Femur (tissue), 1 donor: Measurements from ENCODE around the gene AEBP1.

Source experiments
- DNase-seq: peaks from one replicate; pipeline ENCODE4 v3.0.0-alpha.2; 2017

The AEBP1 gene

DNA sequence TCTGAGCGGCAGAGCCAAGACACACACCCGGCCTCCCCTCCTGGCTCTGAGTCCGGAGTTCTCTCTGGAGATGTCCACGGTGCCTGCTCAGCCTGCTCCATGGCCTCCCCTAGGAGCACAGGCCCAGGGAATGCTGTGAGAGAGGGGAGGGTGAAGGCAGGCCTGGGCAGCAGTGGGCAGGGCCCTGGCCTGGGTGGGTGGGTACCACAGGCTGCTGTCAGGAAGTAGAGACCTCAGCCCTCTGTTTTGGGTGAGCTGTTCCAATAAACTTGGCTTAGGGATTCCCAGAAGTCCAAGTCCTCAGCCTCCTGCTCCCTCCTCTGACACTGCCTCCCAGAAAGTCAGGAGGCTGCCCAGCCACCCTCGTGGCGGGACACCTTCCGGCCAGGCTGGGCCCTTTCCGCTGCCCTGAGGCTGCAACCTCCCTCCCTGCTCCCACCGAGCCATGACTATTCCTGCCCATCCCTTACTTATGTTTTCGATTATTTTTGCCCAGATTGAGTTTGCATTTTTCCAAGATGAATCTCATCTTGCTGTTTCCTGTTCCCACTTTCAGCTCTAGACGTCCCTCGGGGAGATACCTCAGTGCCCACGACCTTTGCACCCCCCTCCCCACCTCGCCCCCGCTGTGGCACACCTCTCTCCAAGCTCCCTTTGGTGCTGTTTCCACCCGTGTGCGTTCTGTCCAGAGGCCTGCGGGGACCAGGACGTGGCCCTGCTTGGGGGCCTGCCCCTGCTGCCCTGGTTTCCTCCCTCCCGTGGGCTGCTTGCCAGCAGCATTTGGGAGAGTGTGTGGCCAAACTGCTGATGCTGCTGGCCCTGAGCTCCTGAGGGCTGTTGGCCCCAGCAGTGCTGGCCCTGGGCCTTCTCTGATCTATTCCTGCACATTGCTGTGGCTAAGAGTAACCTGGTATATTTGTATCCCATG is 16.0 kb upstream of the AEBP1 start:
- DNase-seq = peak; percentile 72

DNA sequence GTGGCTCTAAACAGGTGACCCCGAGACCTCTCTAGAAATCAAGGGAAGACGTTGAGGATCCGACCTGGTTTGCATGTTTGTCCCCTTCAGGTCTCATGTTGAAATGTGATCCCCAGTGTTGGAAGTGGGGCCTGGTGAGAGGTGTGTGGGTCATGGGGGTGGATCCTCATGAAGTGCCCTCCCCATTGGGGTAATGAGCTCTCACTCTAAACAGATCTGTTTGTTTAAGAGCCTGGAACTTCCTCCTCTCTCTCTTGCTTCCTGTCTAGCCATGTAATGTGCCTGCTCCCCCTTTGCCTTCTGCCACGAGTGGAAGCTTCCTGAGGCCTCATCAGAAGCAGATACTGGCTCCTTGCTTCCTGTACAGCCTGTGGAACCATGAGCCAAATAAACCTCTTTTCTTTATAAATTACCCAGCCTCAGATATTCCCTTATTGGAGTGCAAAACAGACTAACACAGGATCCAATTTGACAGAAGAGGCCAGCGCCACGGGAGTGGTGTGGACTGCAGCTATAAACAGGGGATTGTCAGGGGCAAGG is 11.0 kb upstream of the AEBP1 start:
- DNase-seq = no peak

DNA sequence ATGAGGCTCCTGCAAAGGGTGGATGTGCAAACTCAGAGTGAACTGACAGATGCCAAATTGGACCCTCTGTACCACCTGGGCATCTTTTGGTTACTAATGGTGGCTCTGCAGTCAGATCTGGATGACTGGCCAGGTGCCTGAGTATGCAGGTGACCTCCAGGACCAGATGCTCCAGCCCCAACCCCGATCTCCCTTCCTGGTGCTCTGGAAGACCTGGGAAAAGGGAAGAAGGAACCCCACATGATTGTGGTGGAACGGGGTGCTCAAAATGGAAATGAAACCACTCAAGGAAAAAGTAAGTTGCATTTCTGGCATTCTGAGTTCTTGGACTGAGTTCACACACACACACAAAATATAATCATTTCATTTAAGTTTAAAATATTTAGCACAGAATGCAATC is 9.8 kb upstream of the AEBP1 start:
- no peak for DNase-seq

DNA sequence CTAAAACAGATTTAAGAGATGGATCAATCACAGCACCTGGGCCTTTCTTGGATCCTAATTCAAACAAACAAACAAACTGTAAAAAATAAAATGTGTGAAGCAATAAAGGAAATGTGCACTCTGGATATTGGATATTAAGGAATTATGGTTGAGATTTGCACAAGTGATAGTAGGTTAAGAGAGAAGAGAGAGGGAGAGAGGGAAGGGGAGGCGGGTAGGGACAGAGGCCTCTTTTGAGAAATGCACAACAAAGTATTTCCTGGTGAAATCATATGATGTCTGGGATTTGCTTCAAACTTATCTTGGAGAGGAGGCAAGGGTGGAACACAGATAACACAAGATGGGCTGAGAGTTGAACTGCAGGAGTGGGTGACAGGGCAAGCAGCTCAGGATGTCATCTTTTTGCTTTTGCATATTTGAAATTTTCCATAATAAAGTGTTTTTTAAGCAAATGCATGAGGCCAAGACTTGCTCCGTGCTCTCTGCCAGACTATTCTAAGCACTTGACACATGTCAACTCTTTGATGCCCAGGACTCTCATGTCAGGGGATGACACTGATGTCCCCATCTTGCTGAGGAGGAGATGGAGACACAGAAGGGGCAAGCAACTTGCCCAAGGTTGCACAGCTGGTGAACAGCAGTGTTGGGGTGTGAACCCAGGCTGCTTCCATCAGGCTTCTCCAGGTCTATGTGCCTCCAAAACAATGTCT is 9.1 kb upstream of the AEBP1 start:
- DNase-seq = no peak

DNA sequence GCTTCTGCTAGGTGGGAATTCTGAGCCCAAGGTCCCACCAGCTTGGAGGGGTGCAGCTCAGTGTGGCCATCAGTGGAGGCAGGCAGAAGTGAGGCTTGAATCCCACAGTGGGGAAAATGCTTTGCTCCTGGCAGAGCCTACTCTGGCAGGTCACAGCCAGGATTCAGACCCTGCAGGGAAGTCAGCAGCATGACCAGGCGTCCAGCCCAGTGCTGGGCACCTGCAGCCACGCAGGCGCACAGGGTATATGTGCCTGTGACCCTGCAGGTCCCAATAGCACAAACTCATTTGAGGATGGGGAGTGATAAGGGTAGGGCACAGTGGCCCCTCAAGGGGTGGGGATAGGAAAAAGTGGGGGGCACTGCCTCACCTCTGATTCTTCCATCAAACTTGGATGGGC is 8.4 kb upstream of the AEBP1 start:
- no peak for DNase-seq

DNA sequence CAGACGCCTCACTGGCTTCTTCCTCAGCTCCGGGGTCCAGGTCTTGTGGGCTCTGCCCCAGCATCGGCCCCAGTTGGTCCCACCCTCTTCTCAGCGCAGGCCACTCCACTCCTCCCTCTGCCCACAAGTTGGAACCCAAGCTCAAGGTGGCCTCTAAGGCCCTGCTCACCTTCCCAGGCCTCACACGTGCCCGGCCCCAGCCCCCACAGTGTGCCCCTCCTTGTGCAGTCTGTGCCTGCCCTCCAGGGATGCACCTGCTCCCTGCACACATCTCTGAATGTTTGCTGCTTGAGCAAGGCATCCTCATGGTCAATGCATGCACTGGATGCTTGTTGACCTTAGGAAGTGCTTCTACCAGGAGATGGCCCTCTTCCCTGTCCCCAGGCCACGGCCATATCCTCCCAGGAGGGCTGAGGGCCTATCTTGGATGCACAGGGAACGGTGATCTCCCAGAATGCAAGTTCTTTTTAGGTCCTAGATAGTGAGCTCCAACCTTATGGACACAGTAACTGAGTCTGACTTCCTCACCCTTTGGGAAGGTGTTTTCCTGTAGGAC is 7.7 kb upstream of the AEBP1 start:
- DNase-seq = no peak

DNA sequence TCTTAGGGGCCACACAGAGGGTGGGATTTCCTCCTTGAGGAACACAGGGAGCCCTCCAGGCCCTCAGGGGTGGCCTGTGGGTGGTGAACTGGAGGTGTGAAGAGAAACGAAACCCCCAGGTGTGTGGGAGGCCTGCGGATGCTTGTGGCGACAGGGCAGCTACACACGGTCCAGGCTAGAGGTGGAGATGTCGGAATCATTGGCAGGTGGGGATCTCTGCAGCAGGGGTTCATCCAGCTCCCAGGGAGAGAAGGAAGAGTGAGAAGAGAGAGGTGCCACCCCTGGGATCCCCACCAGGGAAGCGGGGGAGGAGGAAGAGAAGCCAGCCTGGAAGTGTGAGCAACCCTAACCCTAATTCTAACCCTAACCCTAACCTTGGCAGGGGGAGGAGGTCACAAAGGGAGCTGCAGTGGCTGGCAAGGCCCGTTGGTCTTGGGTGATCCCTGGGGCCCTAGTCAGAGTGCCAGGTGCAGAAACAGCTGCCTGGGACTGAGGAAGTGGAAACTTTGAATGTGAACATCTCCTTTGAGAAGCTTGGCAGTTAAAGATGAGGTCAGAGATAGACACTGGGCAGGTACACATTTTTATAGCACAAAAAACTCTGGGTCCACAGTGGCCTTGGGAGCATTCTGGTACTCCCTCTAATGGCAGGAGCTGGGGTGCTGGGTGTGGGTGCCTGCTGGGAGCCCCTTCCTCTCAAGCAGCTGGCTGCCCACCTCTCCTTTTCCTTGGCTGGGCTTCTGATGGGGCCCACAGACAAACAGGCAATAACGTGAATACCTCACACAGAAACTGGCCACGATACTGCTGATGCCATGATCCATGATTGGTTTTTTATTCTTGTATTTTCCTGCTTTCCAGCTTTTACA is 6.8 kb upstream of the AEBP1 start:
- DNase-seq = no peak

DNA sequence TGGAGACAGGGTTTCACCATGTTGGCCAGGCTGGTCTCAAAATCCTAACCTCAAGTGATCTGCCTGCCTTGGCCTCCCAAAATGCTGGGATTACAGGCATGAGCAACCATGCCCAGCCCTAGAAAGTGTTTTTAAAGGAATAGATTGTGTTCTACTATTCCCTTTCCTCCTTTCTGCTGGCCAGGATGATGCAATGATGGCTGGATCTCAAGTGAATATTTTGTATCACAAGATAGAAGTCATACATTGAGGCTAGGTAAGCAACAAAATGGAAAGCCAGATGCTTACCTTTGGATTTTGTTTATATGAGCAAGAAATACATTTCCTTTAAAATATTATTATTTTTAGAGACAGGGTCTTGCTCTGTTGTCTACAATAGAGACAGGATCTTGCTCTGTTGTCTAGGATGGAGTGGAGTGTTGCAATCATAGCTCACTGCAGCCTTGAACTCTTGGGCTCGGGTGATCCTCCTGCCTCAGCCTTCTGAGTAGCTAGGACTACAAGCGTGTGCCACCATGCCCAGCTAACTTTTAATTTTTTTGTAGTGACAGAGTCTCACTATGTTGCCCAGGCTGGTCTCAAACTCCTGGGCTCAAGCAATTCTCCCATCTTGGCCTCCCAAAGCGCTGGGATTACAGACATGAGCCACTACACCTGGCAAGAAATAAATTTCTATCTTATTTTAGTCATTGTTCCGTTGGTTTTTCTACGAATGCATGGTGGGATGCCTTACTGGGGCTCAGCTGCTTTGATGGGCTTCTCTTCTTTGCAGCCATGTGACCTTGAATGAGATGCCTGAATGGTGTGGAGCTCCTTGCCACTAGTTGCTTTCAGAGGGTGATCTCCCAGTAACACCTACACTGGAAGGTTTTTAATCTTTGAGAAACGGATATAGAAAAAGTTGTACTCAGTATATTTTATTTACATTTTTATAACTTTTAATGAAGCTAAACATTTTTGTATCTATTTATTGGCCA is 5.8 kb upstream of the AEBP1 start:
- no peak for DNase-seq

DNA sequence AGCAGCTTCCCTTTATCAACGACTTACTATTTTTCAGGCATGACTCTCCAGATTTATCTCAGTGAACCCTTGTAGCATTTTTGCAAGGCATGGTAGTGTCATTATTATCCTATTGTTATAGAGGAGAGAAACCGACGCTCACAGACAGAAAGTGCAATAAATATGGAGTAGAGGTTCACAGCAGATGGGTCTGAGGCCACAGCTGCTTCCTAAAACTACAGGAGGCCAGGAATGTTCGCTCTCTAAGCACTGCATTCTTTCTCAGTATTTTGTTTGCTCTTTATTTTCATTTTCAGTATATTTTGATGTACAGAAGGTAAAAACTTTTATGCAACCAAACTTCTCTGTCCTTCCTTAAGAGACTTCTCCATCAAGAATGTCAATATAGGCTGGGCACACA is 4.5 kb upstream of the AEBP1 start:
- no peak for DNase-seq

DNA sequence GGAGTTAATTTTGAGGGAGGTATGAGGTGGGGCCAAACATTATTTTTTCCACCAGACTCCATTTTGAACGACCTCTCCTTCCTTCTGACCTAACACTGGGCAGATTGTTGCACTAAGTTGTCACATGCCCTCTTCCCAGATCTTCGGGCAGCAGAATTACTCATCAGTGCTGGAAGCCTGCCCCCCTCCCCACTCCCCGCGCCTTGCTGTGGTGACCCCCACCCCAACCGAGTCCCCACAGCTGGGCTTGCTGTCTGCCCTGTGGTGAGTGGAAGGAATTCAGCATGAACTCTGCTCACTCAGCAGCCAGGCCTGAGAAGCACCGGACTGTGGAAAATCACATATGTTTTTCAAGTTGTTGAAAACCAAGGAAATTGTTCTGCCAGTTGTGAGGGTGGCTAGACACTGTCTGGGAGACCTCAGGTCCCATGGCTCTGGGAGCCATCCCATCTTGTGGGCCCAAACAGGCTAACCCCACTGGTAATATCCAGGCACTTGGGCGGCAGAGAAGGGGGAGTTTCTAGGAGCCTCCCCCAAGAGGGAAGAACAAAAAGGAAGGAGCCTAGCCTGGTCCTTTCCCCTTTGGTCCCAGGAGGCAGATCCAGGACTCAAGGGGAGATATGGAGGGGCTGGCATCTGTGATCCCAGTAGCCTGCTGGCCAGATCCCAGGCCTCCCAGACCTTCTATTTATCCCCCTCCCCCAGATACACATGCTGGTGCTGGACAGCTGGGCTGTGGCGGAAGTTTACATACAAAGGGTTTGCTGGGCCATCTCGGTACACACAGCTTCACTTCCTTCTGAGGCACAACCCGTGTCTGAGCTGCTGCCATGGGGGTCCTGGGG is 3.5 kb upstream of the AEBP1 start:
- peak; percentile 85 for DNase-seq

DNA sequence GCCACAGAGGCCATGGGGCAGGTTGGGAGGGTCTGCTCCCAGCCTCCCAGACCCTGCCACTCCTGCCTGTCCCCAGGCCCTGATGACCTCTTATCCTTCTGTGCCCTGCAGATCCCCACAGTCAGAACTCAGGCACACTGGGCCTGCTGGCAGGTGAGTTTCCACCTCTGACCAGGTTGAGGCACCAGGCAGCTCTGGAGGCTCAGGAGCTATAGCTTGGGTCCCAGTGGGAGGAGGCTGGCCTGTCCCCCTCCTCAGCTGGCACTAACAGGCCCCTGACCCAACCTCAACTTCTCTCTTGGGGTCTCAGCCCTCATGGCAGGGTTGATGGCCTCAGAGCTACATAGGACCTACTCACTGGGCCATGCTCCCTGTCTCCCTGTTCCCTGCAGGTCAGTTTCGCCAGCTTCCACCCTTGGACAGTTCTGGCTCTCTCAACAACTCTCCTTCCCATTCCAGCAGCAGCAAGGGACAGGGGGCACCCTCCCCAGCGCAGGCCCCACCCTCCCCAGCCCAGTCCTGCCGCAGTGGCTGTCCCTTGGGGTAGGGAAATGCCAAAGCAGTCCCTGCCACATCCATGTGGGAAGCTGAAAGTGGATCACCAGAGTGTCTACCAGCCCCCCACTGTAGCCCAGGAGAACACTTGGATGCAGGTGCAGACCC is 2.7 kb upstream of the AEBP1 start:
- DNase-seq = no peak

DNA sequence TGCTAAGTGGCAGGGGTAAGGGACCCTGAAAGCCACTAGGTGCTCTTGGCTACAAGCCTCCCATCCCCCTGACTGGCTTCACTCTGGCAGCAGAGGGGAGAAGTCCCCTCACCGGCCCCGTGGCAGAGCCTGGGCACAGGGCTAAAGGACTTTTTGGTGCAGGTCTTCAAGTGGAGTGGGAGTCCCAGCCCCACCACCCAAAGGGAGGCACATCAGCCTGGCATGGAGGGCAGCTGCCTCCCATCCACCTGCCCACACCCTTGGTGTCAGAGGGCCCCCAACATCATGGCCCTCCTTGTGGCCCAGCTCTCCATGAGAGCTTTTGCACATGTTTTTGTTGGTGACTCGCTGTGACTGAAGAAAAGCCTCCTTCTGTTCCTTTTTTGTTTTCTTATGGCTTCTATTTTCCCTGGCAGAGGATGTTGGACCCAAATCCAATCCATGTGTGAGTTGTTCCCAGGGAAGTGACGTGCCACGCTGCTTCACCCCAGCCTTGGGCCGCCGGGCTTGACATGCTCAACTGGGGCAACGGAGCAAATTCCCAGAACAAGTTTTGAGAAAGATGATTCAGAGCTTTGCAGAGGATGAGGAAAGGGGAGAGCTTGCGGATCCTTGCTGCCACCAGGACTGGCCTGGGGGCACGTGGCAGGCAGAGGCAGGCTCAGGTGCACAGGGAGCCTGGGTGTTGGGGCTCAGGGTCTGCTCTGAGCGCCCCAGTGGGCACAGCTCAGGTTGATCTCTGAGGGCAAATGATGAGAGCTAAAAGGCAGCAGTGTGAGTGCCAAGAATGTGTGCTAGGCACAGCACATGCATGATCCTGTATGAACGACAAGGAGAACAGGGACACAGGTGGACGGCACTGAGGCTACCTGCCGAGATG is 1.9 kb upstream of the AEBP1 start:
- DNase-seq = no peak

DNA sequence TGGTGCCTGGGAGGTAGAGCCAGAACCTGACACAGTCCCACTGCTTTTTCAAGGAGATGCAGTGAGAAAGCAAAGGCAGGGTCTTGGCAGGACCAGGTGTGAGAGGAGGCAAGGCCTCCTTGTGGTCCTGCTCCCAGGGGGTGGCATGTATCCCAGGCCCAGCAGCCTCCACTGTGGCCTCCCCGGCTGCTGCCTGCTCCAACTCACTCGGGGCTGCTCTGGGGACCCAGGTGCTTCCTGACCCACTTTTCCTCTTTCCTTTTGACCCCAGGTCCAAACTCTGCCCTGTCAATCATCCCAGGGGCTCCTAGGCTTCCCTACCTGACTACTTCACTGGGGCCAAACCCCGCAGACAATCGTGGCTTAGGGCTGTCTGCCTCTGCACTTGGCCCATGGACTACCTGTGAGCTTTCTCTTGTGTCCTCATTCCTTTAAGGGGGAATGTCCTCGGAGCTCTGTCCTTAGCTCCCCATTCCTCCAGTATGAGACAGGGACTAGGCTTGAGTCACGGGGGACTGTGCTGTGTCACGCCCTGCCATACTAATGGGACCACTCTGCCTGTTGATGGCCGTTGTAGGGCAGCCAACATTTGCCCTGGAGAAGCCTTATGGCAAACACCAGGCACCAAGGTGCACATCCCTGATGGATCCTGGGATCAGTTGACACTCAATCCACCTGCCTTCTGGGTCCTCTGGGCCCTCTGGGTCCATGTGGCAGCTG is 1.1 kb upstream of the AEBP1 start:
- DNase-seq = no peak

DNA sequence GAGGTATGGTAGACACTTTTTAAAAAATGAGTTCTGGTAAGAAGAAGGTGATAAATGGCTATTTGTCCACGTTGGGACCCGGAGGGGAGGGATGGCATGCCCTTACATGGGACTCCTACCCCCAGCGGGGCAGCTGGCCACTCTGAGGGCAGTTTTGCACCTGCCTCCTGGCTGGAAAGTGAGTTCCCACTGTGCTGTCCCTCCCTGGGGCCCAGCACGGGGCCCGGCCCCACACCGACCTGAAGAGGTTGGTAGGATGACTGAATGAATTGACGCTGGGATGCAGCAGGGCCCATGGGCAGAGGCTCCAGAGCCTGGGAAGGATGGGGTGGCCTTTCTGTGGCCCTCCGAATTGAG is 601 bp upstream of the AEBP1 start:
- DNase-seq = no peak

DNA sequence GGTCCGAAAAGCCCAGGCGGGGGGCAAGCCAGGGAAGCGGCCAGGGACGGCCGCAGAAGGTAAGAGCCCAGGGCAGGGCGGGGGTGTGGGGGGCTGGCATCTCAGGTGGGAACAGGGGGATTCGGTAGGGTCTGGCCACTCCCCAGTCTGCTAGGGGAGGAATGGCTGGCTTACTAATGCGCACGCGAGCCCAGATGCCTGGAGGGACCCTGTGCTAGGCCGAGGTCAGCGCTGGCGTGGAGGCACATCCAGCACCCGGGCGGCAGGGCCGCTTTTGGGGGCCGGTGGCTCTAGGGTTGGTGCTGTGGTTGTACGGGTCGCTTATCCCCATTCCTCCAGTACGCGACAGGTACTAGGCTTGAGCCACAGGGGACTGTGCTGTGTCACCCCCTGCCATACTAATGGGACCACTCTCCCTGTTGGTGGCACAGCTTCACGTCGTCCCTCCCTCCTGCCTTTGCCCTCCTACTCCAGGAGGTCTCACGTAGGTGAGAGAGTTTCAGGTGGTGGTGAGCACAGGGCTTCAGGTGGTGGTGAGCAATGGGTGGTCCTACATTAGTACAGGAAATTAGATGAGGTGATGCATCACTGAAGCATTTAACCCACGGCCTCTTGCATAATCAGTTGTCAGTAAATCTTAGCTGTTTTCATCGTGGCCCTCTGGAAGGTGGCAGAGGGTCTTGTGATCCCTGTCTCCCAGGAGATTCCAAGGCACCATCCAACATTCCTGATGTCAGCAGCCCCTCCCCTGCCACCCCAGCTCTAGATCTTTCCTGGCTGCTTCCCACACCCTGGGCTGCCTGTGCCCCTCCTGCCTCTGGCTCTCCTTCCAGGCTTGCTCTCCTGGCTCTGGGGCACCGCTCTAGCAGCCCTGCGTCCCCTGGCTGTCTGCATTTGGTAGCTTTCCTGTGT is 971 bp downstream of the AEBP1 start:
- DNase-seq = no peak

DNA sequence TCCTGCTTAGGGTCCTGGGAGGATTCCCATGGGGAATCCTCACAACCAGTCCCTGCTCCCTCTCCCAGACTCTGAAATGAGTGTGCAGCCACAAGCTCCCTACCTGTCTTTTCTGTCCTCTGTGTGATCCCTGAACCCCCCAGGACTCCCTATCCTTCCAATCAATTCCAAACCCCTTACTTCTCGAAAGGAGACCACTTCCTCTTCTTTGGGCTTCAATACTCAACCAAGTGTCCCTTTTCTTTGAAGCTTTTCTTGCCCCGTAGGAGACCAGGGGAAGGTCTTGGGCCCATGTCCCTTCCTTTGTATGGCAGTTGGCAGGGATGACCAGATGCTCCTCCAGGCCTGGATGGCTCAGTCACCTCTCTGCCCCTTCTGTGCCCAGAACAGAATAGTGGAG is 1.7 kb downstream of the AEBP1 start:
- DNase-seq = no peak
